WTC11 (cell line): ENCODE results near the gene TUBB2B.

Experiments
- CREB1 ChIP-seq: sonication (generic); formaldehyde crosslinking; IDR thresholded peaks from 2 replicates; pipeline ENCODE4 v1.8.0; 2023; ENCODE audit warnings: mild to moderate bottlenecking, missing genetic modification reagents
- CTCF ChIP-seq: fragments of 200-600 bp; IDR thresholded peaks from 2 replicates; pipeline ENCODE4 v1.8.0; 2022; ENCODE audit warnings: antibody characterized with exemption
- FOXJ3 ChIP-seq: sonication (generic); formaldehyde crosslinking; IDR thresholded peaks from 2 replicates; pipeline ENCODE4 v1.9.0; 2021; ENCODE audit warnings: missing genetic modification reagents, mild to moderate bottlenecking, borderline replicate concordance
- FOXP1 ChIP-seq: sonication (generic); formaldehyde crosslinking; IDR thresholded peaks from 2 replicates; pipeline ENCODE4 v1.8.0; 2022; ENCODE audit warnings: missing genetic modification reagents, mild to moderate bottlenecking, moderate library complexity, borderline replicate concordance
- IRF1 ChIP-seq: sonication (generic); formaldehyde crosslinking; IDR thresholded peaks from 2 replicates; pipeline ENCODE4 v1.8.0; 2023; ENCODE audit warnings: missing genetic modification reagents
- JUN ChIP-seq: sonication (generic); formaldehyde crosslinking; IDR thresholded peaks from 2 replicates; pipeline ENCODE4 v1.8.0; 2023; ENCODE audit warnings: mild to moderate bottlenecking, missing genetic modification reagents
- USF2 ChIP-seq: sonication (generic); formaldehyde crosslinking; IDR thresholded peaks from 2 replicates; pipeline ENCODE4 v1.8.1; 2023; ENCODE audit warnings: mild to moderate bottlenecking, missing genetic modification reagents, moderate library complexity

GRCh38 chr6:3232017-3232945 lies 4.8 kb upstream of the TUBB2B start:
- TF ChIP-seq FOXJ3 (CRISPR knock-in tag) (no peak), FOXP1 (CRISPR knock-in tag) (no peak), USF2 (CRISPR knock-in tag) (no peak), CTCF (no peak), JUN (CRISPR knock-in tag) (no peak), CREB1 (CRISPR knock-in tag) (no peak), IRF1 (CRISPR knock-in tag) (no peak)
